NCI-H146 treated with DMSO at 0.1 percent for 48 hours (cell line): Measurements from ENCODE around the gene PTPRS.

ENCODE experiments used
- DNase-seq: peaks from one replicate; lab custom pipeline; 2025; ENCODE audit not compliant: unreplicated experiment; lab: John Stamatoyannopoulos, UW

PTPRS gene

DNA sequence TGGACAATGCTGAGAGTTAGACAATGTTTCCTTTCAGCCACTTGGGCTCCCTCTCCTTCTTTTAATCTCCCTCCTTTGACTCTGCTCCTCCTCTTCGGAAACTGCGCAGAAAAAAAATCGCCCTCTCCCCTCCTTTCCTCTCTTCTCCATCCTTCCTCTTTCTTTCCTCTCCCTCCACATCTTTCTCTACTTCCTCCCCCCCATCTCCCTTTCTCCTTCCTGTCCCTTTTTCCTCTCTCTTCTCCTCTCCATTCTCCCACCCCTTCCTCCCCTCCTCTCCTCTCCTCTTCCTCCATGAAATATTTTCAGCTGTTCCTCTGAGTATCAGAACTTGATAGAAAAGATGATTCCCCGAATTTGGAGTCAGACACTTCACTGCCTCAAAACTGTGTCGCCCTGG, 15.1 kb upstream of the PTPRS start:
- DNase-seq = no peak

DNA sequence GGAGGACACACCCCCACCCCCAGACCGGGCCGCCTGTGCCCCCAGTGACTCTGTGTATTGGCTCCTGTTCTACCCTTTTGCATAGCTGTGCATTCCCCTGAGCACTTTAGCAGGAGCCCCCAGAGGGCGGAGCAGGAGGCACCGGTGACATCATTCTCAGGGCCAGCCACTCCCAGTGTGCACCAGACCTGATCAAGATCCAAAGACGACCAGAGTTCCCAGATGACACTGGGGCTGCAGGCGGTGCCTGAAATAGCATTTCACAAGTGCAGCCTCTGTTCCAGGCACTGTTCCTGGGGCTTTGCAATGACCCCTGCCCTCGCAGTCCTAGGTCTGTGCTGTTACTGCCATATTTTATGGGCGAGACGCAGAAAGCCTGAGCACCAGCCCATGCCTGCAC, 14.5 kb upstream of the PTPRS start:
- DNase-seq = no peak

DNA sequence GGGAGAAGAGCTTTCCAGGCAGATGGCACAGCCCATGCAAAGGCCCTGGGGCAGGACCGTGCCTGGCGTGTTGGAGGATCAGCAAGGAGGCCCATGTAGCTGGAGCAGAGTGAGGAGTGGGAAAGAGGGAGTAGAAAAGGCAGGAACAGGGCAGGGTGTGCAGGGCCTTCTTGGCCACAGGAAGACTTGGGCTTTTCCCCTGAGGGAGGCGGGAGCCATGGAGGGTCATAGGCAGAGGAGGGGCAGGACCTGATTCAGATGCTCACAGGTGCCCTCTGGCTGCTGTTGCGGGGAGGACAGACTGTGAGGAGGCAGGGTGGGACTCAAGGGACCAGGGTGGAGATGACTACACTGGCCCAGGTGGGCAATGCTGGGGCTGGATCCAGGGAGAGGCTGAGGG, 13.8 kb upstream of the PTPRS start:
- no peak for DNase-seq

DNA sequence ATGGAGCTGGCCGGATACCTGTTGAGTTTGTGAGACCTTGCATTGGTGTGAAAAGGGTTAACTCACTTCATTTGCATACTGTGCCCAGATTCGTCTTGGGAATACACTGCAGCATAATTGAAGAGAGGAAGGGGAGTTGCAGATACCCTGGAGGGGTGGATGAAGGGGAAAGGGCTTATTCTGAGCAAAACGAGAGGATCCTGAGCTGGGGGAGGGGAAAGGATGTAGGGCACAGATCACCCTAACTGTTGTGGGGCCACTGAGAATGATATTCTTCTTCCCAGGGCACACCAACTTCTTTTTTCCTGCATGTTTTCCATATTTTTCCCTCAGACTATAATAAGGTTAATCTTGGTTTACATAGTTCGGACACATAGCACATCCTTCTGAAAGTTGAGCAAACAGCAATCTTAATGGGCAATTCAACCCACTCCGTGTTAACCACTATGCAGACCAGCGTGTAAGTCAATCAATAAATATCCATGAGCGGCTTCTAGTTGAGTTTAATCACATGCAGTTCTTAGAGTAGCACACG, 11.7 kb upstream of the PTPRS start:
- no peak for DNase-seq

DNA sequence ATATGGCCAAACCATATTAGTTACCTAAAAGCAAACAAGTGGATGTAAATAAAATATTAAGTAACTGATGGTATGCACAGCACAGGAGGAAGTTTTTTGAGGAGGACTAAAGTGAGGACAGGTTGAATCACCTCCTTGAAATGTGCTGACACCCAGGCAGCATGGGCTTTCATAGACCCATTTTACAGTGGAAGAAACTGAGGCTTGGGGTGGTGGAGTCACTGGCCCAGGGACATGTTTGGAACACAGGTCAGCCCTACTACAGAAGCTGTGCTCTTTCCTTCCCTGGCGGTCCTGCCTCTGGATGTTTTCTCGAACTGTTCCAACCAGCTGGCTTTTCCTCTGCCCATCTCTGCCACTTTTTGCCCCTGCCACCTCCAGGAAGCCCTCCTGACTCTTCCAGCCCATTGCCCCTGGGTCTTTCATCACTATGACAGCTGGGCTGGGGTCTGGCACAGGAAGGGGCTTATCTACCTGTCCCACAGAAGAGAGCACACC, 11.2 kb upstream of the PTPRS start:
- DNase-seq = no peak

DNA sequence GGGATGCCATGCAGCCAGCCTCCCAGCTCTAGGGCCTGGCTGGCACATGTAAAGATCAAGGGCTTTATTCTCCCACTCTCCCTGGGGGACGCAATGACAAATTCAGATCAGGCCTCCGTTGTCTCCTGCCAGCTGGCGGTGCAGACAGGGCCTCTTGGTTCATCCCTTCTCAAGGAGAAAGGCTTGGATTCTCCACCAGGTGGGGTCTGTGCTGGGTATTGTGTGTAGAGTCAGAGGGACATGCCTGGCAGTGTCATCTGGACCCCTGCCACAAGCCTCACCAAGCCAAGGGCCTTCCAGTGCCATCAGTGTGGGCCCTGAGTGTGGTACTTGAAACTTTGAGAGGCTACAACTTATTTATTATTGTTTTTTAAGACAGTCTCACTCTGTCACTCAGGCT, 8.4 kb upstream of the PTPRS start:
- DNase-seq = no peak

DNA sequence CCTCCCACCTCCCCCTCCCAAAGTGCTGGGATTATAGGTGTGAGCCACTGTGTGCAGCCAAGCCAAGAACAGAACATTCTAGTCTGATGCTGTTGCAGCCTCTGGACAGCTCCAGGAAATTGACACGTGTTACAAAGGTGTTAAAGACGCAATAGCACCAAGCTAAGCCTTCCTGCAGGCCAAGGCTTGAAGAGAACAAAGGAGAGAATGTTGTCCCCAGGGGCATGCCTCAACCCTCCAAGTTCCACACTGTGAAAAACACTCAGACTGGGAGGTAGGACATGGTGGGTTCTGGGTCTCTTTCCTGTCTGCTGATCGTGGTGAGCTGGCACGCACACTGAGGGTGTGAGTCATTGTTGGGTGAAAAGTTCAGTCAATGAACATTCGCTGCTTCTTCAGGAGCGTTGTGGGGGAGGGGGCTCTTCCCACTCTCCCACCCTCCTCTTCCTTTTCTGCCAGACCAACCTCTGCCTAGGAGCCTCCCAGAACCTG, 5.3 kb upstream of the PTPRS start:
- no peak for DNase-seq

DNA sequence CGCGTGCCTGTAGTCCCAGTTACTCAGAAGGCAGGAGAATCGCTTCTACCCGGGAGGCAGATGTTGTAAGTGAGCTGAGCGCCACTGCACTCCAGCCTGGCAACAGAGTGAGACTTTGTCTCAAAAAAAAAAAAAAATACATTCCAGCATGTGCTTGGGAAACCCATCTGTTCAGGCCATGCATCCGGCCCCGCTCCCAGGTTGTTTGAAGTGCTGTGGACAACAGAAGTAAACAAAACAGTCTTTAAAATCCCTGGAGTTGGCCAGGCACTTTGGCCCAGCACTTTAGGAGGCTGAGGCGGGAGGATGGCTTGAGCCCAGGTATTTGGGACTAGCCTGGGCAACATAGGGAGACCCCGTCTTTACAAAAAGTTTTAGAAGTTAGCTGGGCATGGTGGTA, 3.2 kb upstream of the PTPRS start:
- no peak for DNase-seq

DNA sequence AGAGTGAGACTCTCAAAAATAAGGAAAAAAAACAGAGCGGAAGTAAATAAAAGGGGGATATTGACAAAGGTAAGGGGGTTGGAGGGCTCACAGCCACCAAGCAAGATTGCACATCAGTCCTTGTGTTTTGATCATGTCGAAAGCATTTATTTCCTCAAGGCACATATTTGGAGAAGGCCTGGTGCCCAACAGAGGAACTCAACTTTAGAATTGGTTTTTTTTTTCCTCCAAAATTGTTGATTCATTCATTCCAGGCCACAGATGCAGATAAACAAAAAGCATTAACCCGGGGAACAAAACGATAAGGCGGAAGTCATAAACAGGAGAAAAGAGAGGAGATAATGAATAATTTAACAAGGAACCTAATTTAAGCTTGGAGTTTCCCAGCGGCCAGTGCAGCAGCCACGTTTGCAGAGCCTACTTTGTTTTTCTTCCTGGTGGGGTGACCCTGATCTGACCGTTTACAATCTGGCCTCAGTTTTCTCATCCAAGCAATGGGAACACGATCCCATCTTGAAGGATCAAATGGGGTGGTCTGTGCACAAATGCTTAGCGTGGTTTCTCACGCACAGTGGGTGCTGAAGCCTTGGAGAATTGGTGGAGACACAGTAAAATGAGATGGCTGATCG, 2.1 kb upstream of the PTPRS start:
- no peak for DNase-seq

DNA sequence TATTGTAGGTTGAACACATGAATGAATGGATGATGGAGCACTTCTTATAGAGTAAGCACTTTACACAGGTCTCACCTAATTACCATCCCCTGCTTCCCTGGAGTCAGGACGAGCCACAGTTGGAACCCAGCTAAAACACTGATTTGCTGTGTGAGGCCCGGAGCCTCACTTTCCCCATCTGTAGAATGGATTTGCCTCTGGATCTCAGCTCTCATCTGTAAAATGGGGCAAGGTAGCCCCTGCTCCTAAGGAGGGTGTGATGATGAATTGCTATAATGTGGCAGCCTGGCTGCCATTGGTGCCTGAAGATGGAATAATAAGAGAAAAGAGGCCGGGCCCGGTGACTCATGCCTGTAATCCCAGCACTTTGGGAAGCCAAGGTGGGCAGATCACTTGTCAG, 1.4 kb upstream of the PTPRS start:
- DNase-seq = no peak

DNA sequence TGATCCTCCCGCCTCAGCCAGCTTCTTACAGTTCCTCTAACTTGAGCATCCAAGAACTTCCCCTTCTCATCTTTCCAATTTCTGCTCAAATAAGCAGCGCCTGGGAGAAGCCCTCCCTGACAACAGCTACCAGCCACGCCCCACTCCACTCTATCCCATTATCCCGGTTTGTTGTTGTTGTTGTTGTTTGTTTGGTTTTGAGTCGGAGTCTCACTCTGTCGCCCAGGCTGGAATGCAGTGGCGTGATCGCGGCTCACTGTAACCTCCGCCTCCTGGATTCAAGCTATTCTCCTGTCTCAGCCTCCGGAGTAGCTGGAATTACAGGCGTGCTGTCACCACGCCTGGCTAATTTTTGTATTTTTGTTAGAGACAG, 822 bp upstream of the PTPRS start:
- no peak for DNase-seq

DNA sequence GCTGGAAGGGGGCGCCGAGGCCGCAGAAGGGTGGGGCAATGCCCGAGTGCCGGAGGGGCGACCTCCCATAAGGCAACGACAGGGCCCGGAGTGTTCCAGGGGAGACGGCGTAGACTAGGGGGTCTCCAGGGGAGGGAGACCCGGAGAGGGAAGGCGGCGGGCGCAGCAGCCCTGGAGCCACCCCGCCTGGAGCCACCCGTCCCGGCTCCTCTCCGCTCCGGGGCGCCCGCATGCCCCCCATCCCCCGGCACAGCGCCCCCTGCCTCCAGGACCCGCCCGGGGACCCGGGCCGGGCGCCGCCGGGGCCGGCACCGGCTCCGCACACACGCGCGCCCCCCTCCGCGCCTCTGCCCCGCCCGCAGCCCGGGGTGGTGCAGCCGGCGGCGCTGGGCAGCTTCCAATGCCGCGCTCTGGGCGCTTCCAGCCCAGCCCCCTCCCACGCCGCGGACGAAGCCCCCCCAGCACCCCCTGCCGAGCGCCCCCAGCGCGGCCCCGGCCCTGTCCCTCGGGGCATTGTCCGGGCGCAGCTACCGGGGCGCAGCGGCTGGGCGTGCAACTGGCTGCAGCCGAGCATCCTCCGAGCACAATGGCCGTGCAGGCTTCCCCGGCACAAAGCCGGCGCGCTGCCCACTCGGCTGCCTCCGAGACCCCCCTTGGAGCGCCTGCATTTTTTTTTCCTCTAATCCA, 519 bp downstream of the PTPRS start:
- DNase-seq = no peak

DNA sequence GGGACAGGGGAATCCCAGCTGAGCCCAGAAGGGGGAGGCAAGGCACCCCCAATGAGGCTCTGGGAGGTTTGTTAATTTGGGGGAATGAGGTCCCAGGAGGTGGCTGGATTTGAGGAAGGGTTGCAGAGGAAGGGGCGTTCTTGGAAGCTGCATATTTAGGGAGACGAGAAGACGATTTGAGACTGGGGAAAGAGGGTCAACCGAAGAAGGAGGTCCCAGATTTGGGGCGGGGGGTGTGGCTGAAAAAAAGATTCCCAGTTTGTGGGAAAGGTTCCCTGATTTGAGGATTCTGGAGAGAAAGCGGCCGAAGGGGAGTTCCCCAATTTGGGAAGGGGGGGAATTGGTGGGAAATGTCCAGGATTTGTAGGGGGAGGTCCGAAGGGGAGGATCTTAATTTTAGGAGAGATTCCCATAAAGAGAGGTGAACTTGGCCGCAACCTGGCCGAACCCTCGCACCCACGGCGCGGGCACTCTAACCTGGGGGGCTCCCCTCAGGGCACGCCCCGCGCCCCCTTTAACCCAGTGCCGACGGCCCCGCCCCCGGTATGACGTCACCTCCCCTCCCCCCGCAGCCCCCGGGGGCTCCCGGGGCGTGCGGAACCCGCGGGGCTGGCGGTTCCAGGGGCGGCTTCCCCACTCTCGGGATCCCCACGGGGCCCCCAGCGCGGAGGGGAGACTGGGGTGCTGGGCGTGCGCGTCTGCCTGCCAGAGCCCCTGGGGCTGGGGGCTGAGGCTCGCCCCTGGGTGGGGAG, 1.2 kb downstream of the PTPRS start:
- DNase-seq = no peak

DNA sequence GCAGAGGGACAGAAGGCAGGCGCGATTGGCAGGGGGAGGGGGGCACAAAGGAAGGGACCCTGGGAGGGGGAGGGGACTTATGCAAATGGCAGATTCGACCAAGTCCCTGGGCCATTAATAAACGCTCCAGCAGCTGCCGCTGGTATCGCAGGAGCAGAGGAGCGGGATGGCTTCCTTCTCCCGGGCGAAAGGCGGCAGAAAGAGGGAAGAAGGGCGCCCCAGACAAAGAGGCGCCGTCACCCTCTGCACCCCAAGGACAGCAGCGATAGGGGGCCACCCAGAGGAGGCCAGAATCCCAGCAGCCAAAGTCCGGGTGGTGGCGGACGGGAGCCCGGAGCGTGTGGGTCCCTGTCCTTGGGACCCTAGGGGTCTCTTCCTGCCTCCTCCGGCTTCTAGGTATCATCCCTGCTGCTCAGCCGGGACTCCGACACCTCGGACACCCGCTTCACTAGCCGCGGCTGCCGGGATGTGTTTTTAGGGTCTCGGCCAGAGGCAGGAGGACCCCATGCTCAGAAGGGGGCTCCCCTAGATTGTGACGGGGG, 1.9 kb downstream of the PTPRS start:
- peak; percentile 6 for DNase-seq

DNA sequence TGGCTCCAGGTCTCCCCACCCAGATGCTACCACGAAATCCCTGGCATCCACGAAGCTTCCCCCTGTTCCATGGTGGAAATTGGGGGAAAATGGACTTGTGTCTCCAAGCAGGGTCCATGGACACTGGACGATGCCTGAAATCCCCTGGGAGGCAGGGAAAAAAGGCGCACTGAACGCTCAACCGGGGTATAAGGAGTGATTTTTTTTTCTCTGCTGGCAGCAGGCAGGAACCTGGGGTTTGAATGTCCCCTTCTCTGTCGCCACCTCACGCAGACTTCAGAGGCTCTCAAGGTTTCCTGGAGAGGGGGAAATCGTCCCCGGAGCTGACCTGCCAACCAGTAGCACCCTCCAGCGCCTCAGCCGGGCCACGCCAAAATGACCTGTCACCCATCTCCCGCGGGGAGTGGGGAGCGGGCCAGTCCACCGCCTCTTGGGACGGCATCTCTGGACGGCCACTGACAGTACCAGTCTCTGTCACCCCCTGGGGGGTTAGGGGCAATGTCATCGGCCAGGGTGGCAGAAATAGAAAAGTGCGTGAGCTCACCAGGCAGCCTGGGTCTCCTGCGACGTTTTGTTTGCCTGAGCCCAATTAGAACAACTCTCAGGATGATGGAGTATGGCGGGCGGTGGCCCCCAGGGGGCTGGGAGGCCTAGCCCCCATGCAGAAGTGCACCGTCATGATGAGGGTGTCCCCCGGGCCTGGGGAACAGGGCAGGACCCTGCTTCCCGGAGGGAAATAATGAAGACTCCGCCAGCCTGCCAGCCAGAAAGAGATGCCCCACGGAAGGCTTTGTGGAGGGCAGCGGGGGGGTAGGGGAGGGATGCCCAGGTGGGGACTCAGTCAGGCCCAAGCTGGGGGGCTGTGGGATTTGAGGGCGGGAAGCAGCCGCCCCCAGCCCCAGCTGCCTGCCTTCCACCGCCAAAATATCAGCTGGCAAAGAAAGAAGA, 2.6 kb downstream of the PTPRS start:
- no peak for DNase-seq

DNA sequence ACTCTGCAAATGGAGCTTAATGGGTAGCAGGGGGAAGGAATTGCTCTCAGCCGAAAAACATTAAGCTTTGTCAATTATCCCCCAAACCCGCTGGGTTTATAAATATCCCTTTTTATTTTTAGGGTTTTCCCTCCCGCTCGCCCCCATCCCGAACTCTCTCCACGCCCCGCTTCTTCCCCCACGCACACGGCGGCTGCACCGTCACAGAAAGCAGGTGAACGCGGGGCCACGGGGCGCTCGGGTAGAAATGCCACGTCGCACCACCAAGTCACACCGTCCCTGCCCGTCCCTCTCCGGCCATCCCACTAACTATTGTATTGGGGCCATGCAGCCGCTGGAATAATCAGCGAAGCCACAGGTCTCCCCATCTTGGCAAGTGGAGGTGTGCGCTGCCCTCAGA, 3.5 kb downstream of the PTPRS start:
- no peak for DNase-seq

DNA sequence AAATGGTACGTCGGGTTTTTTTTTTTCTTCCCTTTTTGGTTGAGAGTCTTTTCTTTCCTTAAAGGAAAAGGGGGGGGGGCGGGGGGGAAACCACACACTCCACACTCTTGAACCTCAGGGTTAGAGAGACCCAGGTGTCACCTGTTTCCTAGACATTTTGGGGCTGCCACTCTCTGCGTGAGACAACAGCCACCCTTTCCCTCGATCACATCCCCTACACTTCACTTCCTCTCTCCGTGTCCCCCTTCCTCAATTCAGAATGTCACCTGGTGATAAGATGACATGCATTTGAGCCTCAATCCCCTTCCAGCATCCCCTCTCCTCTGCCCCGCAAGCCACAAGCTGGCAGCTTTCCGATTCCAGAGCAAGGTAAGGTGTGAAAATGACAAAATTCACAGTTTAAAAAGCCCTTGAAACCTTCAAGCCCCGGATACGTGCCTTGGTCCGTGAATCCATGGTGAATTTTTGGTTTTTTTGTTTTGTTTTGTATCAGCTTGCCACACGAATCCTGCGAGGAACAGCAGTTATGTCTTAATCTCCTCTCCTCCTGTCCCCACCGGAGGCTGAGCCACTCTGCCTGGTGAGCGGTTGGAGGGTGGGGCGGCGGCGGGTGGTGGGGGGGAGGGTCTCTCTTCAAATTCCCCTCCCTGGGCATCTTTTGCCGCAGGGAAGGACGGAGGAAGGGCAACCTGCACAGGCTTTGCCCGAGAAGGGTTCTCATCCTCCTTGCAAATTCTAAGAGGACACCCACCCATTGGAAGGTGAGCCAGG, 4.2 kb downstream of the PTPRS start:
- DNase-seq = no peak

DNA sequence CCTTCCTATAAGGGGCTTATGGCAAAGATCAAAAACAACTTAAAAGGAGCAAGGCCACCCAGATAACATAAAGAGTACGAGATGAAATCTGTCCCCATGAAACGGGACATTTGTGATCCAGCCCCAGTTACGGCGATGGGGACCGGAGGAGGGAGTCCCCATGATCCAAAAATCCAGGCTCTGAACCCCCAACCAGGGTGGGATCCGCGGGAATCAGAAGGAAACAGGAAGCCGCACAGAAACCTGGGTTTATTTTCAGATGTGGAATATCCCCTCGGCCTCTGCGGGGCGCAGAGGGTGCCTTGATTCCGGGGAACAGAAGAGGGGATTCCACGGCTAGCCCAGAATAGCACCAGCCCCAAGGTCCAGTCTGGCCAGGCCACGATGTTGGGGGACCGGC, 5.0 kb downstream of the PTPRS start:
- DNase-seq = no peak

DNA sequence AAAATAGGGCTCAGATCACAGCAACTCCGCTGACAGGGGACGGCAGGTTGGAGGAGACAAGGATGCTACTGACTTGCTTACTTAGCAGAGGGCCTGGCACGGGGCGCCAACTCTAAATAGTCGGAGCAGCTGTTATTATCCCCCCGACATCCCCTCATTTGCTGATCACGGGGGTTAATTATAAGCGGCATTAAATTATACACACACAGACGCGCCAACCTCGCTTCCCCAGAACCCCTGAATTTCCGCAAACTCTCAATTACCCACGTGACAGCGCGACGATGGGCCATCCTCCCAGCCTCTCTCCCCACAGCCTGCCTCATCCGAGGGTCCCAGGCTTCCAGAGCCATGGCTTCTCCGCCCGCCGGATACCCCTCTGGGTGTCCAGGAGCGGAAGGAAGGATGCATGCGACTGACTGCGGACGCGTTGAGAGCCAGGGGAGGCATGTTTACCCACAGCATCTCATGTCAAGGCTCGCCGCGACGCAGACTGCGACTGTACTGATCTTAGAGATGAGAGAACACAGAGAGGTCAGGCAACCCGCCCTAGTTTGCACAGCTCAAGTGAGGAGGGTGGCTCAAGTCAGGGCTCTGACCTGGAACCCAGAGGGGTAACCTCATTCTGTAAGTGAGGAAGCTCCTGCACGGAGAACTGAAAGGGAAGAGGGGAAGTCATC, 5.7 kb downstream of the PTPRS start:
- DNase-seq = no peak
